NOMO-1 (cell line): ENCODE data around the gene ITSN1.

Experiments used
- DNase-seq, 2 experiments: peaks; one replicate each; lab custom pipeline; 2025; ENCODE audit not compliant: unreplicated experiment in 2 of 2; lab: John Stamatoyannopoulos, UW

The ITSN1 gene

GRCh38 chr21:33829844-33830243 lies 187.5 kb downstream of the ITSN1 start:
- no peak for DNase-seq

- no peak for DNase-seq
Measured at GRCh38 chr21:33831962-33832659, 189.8 kb downstream of the ITSN1 start.

- no peak for DNase-seq
Measured at GRCh38 chr21:33834801-33835500, 192.7 kb downstream of the ITSN1 start.

- no peak for DNase-seq
Measured at GRCh38 chr21:33835920-33836319, 193.6 kb downstream of the ITSN1 start.

GRCh38 chr21:33836408-33836807 lies 194.1 kb downstream of the ITSN1 start:
- no peak for DNase-seq

- DNase-seq: no peak
Measured at GRCh38 chr21:33839167-33839716, 196.9 kb downstream of the ITSN1 start.

- no peak for DNase-seq
Measured at GRCh38 chr21:33839806-33840205, 197.5 kb downstream of the ITSN1 start.

GRCh38 chr21:33840771-33841170 lies 198.5 kb downstream of the ITSN1 start:
- no peak for DNase-seq

GRCh38 chr21:33841561-33841960 lies 199.3 kb downstream of the ITSN1 start:
- no peak for DNase-seq

GRCh38 chr21:33843216-33843615 lies 200.9 kb downstream of the ITSN1 start:
- no peak for DNase-seq

GRCh38 chr21:33844104-33844889 lies 202.0 kb downstream of the ITSN1 start:
- DNase-seq: no peak

GRCh38 chr21:33844890-33845205 lies 202.5 kb downstream of the ITSN1 start:
- DNase-seq: no peak

GRCh38 chr21:33846141-33846540 lies 203.8 kb downstream of the ITSN1 start:
- no peak for DNase-seq

GRCh38 chr21:33847588-33848248 lies 205.4 kb downstream of the ITSN1 start:
- DNase-seq: no peak

GRCh38 chr21:33848249-33848953 lies 206.1 kb downstream of the ITSN1 start:
- no peak for DNase-seq

- no peak for DNase-seq
Measured at GRCh38 chr21:33849834-33850233, 207.5 kb downstream of the ITSN1 start.

GRCh38 chr21:33850401-33850800 lies 208.1 kb downstream of the ITSN1 start:
- no peak for DNase-seq

- DNase-seq: no peak
Measured at GRCh38 chr21:33850985-33851384, 208.7 kb downstream of the ITSN1 start.

GRCh38 chr21:33852485-33852884 lies 210.2 kb downstream of the ITSN1 start:
- DNase-seq: no peak

- no peak for DNase-seq
Measured at GRCh38 chr21:33854604-33855003, 212.3 kb downstream of the ITSN1 start.
